Panc1 (cell line): ENCODE data around the gene LRRC27. TPM values are rescaled to one million over a fixed set of nuclear protein-coding genes. Genes with fewer than 3 reads are reported as not detected.
A peak's percentile ranks its signal among the peaks of the same experiment; 100 is the strongest.

Source experiments
- ATAC-seq: fragments of 200-7000 bp; cut with Tn5 transposase; 2 replicates; pipeline ENCODE4 v1.9.1; 2020; ENCODE audit warnings: mild to moderate bottlenecking, moderate library complexity
- BruUV-seq: library from RNA; stranded (reverse); fragments of 400-500 nt; replicated peaks from 2 replicates; lab custom pipeline; 2021; lab: Mats Ljungman, UMichigan
- CTCF ChIA-PET: fragments of 300-600 bp; sonication (Branson Sonifier 250); formaldehyde crosslinking; loops from one replicate; lab custom pipeline; 2022; ENCODE audit warnings: antibody characterized with exemption; lab: Charles Lee
- POLR2A ChIA-PET: fragments of 300-600 bp; sonication (Branson Sonifier 250); formaldehyde crosslinking; loops from one replicate; lab custom pipeline; 2022; ENCODE audit warnings: antibody characterized with exemption; lab: Charles Lee
- DNase-seq: peaks from one replicate; pipeline ENCODE4 v3.0.0-alpha.2; 2010; ENCODE audit warnings: low read depth, low spot score
- H3K27ac ChIP-seq: 2 replicates; pipeline ENCODE4 v1.5.1; 2011; ENCODE audit warnings: mild to moderate bottlenecking, low read length, inconsistent platforms
- H3K27me3 ChIP-seq: fragments of 200-500 bp; sonication (Bioruptor generic); 2 replicates; pipeline ENCODE4 v1.6.0; 2014; ENCODE audit warnings: low read length, inconsistent platforms; ENCODE audit not compliant: control insufficient read depth, insufficient read depth
- H3K36me3 ChIP-seq: fragments of 200-500 bp; sonication (Bioruptor generic); 2 replicates; pipeline ENCODE4 v1.5.1; 2014; ENCODE audit warnings: inconsistent platforms, mild to moderate bottlenecking, low read length, moderate library complexity; ENCODE audit not compliant: control insufficient read depth, insufficient read depth
- H3K4me1 ChIP-seq: 2 replicates; pipeline ENCODE4 v1.5.1; 2011; ENCODE audit warnings: inconsistent platforms, mild to moderate bottlenecking, low read length, moderate library complexity; ENCODE audit not compliant: control insufficient read depth, insufficient read depth
- H3K4me3 ChIP-seq, 2 experiments: 2 replicates each; pipeline ENCODE4 v1.5.1; 2011 to 2012; ENCODE audit warnings: low read depth in 2 of 2, low read length in 2 of 2, mild to moderate bottlenecking in 2 of 2, inconsistent platforms in 1 of 2, moderate library complexity in 1 of 2
- H3K9me3 ChIP-seq: fragments of 200-500 bp; sonication (Bioruptor generic); 2 replicates; pipeline ENCODE4 v1.5.1; 2014; ENCODE audit warnings: low read depth, mild to moderate bottlenecking, inconsistent platforms, low read length, moderate library complexity; ENCODE audit not compliant: control insufficient read depth, insufficient read depth
- CTCF ChIP-seq: fragments of 450-650 bp; IDR thresholded peaks from 2 replicates; pipeline ENCODE4 v1.5.1; 2017; ENCODE audit warnings: mild to moderate bottlenecking
- POLR2AphosphoS5 ChIP-seq: IDR thresholded peaks from 2 replicates; pipeline ENCODE4 v1.6.1; 2012; ENCODE audit warnings: mild to moderate bottlenecking, low read depth, low read length, moderate library complexity
- REST ChIP-seq, 2 experiments: IDR thresholded peaks; 2 replicates each; pipeline ENCODE4 v1.6.1; 2011 to 2012; ENCODE audit warnings: low read depth in 2 of 2, control low read depth in 1 of 2, low read length in 1 of 2, mild to moderate bottlenecking in 1 of 2, moderate library complexity in 1 of 2; ENCODE audit not compliant: insufficient read depth in 1 of 2
- SIN3A ChIP-seq: IDR thresholded peaks from 2 replicates; pipeline ENCODE4 v1.6.1; 2012; ENCODE audit warnings: low read depth, mild to moderate bottlenecking, low read length, moderate library complexity, borderline replicate concordance; ENCODE audit not compliant: insufficient read depth
- TCF7L2 ChIP-seq: IDR thresholded peaks from 2 replicates; pipeline ENCODE4 v1.6.1; 2011; ENCODE audit warnings: mild to moderate bottlenecking, low read depth, low read length, inconsistent platforms
- in situ Hi-C: cut with HindIII; loops from 2 replicates; pipeline ENCODE4 v1.10.0; 2016; ENCODE audit warnings: low sequenced_read_pairs, low pct_unique_long_range_greater_than_20kb
- intact Hi-C: fragments of 100-400 bp; cut with micrococcal nuclease; formaldehyde crosslinking; loops from one replicate; pipeline ENCODE4 v1.10.0; 2022; ENCODE audit not compliant: unreplicated experiment
- total RNA-seq: library from RNA; stranded (reverse); gene quantifications from one replicate; pipeline ENCODE4 v1.2.1, GENCODE V29; 2021; ENCODE audit not compliant: unreplicated experiment

The LRRC27 gene
- total RNA-seq, 1 experiment from 2014 or later: 15.7 TPM

- ATAC-seq (peak; percentile 71), DNase-seq (no peak)
- TF ChIP-seq TCF7L2: no peak
- TF ChIP-seq SIN3A: no peak
- peak; percentile 73 for TF ChIP-seq CTCF
- TF ChIP-seq REST (IDR thresholded peaks at IDR 0.05; ENCODE audit: insufficient read depth in 1 of 2, low read depth in 2 of 2, low read length in 1 of 2): no peak
- H3K27me3 ChIP-seq: no peaks in the 10 kb centered on the region
- BruUV-seq: no TSS peak
- POLR2A ChIA-PET: no interaction called here
- in situ Hi-C loops: no loop called here
- H3K9me3 ChIP-seq: no peaks in the 10 kb centered on the region
- H3K4me3 ChIP-seq: no peak overlapping the region
- intact Hi-C loops: no loop called here
- no peaks in the 10 kb centered on the region for H3K4me1 ChIP-seq
- H3K36me3 ChIP-seq: no peaks in the 10 kb centered on the region
- H3K27ac ChIP-seq: no peak overlapping the region
- CTCF ChIA-PET: interaction anchor here (0.5 to 1.6 kb wide), 4 partner anchors 84 to 194 kb away, joined by 3 to 5 read pairs (median 4); no protein-coding TSS in a partner anchor
Measured at GRCh38 chr10:132359305-132360040, 27.5 kb downstream of the LRRC27 start.

- TF ChIP-seq TCF7L2: no peak
- no peak for TF ChIP-seq POLR2AphosphoS5
- TF ChIP-seq REST (IDR thresholded peaks at IDR 0.05; ENCODE audit: insufficient read depth in 1 of 2, low read depth in 2 of 2, low read length in 1 of 2): no peak
- TF ChIP-seq SIN3A: no peak
- peak; percentile 96 for TF ChIP-seq CTCF
- peak; percentile 81 for ATAC-seq
- ChIA-PET CTCF (interaction anchor here (0.5 to 1.6 kb wide), 2 partner anchors 91 to 278 kb away, joined by 4 read pairs; no protein-coding TSS in a partner anchor), POLR2A (interaction anchor here (0.6 kb wide), 1 partner anchor 304 kb away, joined by 3 read pairs; no protein-coding TSS in a partner anchor)
- Histone ChIP-seq H3K27ac (no peak overlapping the region), H3K36me3 (no peaks in the 10 kb centered on the region), H3K27me3 (no peaks in the 10 kb centered on the region), H3K9me3 (no peaks in the 10 kb centered on the region), H3K4me1 (no peaks in the 10 kb centered on the region), H3K4me3 (no peak overlapping the region)
- intact Hi-C loops (no loop called here), in situ Hi-C loops (no loop called here)
- DNase-seq: no peak
- no TSS peak for BruUV-seq
Measured at GRCh38 chr10:132360766-132361447, 28.9 kb downstream of the LRRC27 start.
